Activated naive CD8-positive, alpha-beta T cell treated with anti-CD3 and anti-CD28 coated beads, Interleukin-2, amount 10 ng/mL, durations not matched to agents 7 days and 5 days (primary cell): Measurements from ENCODE around the gene SLC6A16. TPM values are rescaled to one million over a fixed set of nuclear protein-coding genes. Genes with fewer than 3 reads are reported as not detected.
"Not testable (repeated sequence)": the region's sequence is repeated elsewhere in the genome, so short reads cannot be mapped to it uniquely, and the experiment has no call there.

Experiments
- ATAC-seq: fragments of 150-1000 bp; cut with Tn5 transposase; one replicate; pipeline ENCODE4 v1.10.0; 2021; ENCODE audit warnings: low read depth, moderate library complexity
- POLR2A ChIA-PET: fragments of 350-600 bp; sonication (Branson Sonifier 250); formaldehyde crosslinking; loops from one replicate; lab custom pipeline; 2021; ENCODE audit warnings: antibody characterized with exemption; lab: Charles Lee
- DNase-seq: peaks from one replicate; pipeline ENCODE4 v3.0.0; 2021
- H3K27ac Mint-ChIP-seq: one replicate; pipeline ENCODE4 v1.8.0; 2022; ENCODE audit warnings: mild to moderate bottlenecking, mixed read lengths
- H3K27me3 Mint-ChIP-seq: one replicate; pipeline ENCODE4 v1.8.0; 2022; ENCODE audit warnings: mild to moderate bottlenecking, moderate library complexity, mixed read lengths
- H3K36me3 Mint-ChIP-seq: one replicate; pipeline ENCODE4 v1.8.0; 2021; ENCODE audit warnings: mild to moderate bottlenecking, mixed read lengths
- H3K4me1 Mint-ChIP-seq: one replicate; pipeline ENCODE4 v1.8.0; 2021; ENCODE audit warnings: mixed read lengths
- H3K4me3 Mint-ChIP-seq: one replicate; pipeline ENCODE4 v1.8.0; 2022; ENCODE audit warnings: mild to moderate bottlenecking, moderate library complexity, mixed read lengths
- H3K9me3 Mint-ChIP-seq: one replicate; pipeline ENCODE4 v1.8.0; 2021; ENCODE audit warnings: mixed read lengths
- total RNA-seq, 2 experiments: library from RNA; stranded (reverse); gene quantifications; one replicate each; pipeline ENCODE4 v1.2.3, GENCODE V29; 2021

The SLC6A16 gene
- total RNA-seq = 1 to 10 TPM; 3.7 to 5.1 TPM

GRCh38 chr19:49324801-49325576, at the start of gene SLC6A16:
Gene SLC6A16, minus strand, starts transcription at chr19:49325191. Its CDS starts 13,844 bp downstream, at chr19:49311347.
- Mint-ChIP-seq H3K27me3 (no peaks in the 10 kb centered on the region), H3K36me3 (peaks cover 35% of the 10 kb centered on the region), H3K27ac (no peak within 1 kb of the TSS), H3K4me1 (peaks cover 20% of the 10 kb centered on the region), H3K4me3 (no peak within 1 kb of the TSS), H3K9me3 (peaks cover 5% of the 10 kb centered on the region)
- no peak for ATAC-seq
- POLR2A ChIA-PET = no interaction called here
- no peak for DNase-seq

- H3K9me3 Mint-ChIP-seq, ATAC-seq, POLR2A ChIA-PET, H3K36me3 Mint-ChIP-seq, DNase-seq, H3K27ac Mint-ChIP-seq, H3K4me3 Mint-ChIP-seq, H3K4me1 Mint-ChIP-seq: not testable (repeated sequence)
- H3K27me3 Mint-ChIP-seq = peaks cover 14% of the 10 kb centered on the region
Measured at GRCh38 chr19:49373174-49373573, 48.2 kb upstream of the SLC6A16 start.

GRCh38 chr19:49371184-49371583, 46.2 kb upstream of the SLC6A16 start:
- peaks cover 4% of the 10 kb centered on the region for H3K9me3 Mint-ChIP-seq
- H3K36me3 Mint-ChIP-seq = no peaks in the 10 kb centered on the region
- H3K4me1 Mint-ChIP-seq = no peaks in the 10 kb centered on the region
- no peak overlapping the region for H3K4me3 Mint-ChIP-seq
- DNase-seq (no peak), ATAC-seq (no peak)
- H3K27me3 Mint-ChIP-seq = peaks cover 13% of the 10 kb centered on the region
- no peak overlapping the region for H3K27ac Mint-ChIP-seq
- POLR2A ChIA-PET = no interaction called here

- Mint-ChIP-seq H3K9me3 (peaks cover 4% of the 10 kb centered on the region), H3K27me3 (peaks cover 24% of the 10 kb centered on the region), H3K36me3 (no peaks in the 10 kb centered on the region), H3K27ac (no peak overlapping the region), H3K4me3 (no peak overlapping the region), H3K4me1 (no peaks in the 10 kb centered on the region)
- ATAC-seq = no peak
- POLR2A ChIA-PET = no interaction called here
- no peak for DNase-seq
Measured at GRCh38 chr19:49368711-49369358, 43.8 kb upstream of the SLC6A16 start.

GRCh38 chr19:49366110-49366509, 41.1 kb upstream of the SLC6A16 start:
- POLR2A ChIA-PET = no interaction called here
- DNase-seq (no peak), ATAC-seq (no peak)
- peaks cover 31% of the 10 kb centered on the region for H3K27me3 Mint-ChIP-seq
- H3K4me3 Mint-ChIP-seq = no peak overlapping the region
- no peaks in the 10 kb centered on the region for H3K36me3 Mint-ChIP-seq
- H3K4me1 Mint-ChIP-seq = peaks cover 5% of the 10 kb centered on the region
- peaks cover 4% of the 10 kb centered on the region for H3K9me3 Mint-ChIP-seq
- no peak overlapping the region for H3K27ac Mint-ChIP-seq

- ATAC-seq (no peak), DNase-seq (no peak)
- POLR2A ChIA-PET = no interaction called here
- Mint-ChIP-seq H3K9me3 (no peaks in the 10 kb centered on the region), H3K27me3 (peaks cover 42% of the 10 kb centered on the region), H3K36me3 (no peaks in the 10 kb centered on the region), H3K4me1 (peaks cover 11% of the 10 kb centered on the region), H3K27ac (no peak overlapping the region), H3K4me3 (no peak overlapping the region)
Measured at GRCh38 chr19:49364083-49364737, 39.2 kb upstream of the SLC6A16 start.

- Mint-ChIP-seq H3K4me1 (peaks cover 11% of the 10 kb centered on the region), H3K36me3 (no peaks in the 10 kb centered on the region), H3K27me3 (peaks cover 41% of the 10 kb centered on the region), H3K27ac (no peak within 1 kb of the TSS), H3K4me3 (no peak within 1 kb of the TSS), H3K9me3 (no peaks in the 10 kb centered on the region)
- POLR2A ChIA-PET = no interaction called here
- DNase-seq = peak; percentile 83
- ATAC-seq = peak; percentile 73
Measured at GRCh38 chr19:49363268-49364082, 38.5 kb upstream of the SLC6A16 start, which contains the start of gene DKKL1. Gene DKKL1, plus strand, starts transcription at chr19:49363877. Its CDS starts 122 bp downstream, at chr19:49363999.

GRCh38 chr19:49362929-49363267, 37.9 kb upstream of the SLC6A16 start:
- Mint-ChIP-seq H3K4me1 (peaks cover 11% of the 10 kb centered on the region), H3K27ac (no peak overlapping the region), H3K9me3 (no peaks in the 10 kb centered on the region), H3K4me3 (no peak overlapping the region), H3K27me3 (peaks cover 41% of the 10 kb centered on the region), H3K36me3 (no peaks in the 10 kb centered on the region)
- POLR2A ChIA-PET = no interaction called here
- ATAC-seq (no peak), DNase-seq (no peak)

DNA sequence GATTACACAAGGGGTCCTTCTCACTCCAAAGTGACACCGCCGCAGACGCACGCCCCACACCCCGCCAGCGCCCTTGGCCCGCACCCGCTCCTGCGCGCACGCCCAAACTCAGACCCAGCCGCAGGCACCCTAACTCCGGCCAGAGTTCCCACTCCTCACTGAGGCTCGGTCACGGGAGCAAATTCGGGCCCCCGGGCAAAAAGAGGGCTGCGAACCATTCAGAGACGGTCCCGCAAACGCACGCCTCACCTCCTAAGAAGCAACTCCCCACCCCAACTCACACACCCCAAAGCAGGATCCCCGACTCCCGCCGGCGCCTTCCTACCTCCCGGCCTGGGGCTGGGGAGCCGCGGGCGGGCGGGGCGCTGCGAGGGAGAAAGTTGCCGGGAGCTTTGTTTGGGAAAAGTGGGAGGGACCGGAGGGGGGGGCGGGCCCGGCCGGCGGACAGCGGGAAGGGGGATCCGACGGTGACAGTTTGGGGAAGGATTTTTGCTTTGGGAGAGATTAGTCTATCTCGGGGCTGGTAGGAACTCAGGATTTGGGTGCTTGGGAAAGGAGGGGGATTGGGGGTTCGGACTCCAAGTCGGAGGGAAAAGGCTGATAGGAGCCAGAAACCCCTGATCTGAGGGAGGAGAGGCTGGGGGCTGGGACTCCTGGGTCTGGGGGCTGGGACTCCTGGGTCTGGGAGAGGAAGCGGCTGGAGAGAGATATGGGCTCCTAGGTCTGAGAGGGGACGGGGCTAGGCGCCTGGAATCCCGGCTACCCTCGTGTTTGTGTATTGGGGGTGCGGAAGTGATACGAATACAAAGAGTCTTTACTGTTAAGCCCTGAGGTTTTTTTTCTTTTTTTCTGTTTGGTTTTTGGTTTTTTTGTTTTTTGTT, 37.3 kb upstream of the SLC6A16 start, which contains the start of gene TEAD2:
Gene TEAD2, minus strand, starts transcription at position 369 of the 881 bp plus-strand sequence. CDS start 2,341 bp downstream, outside the sequence.
- H3K4me1 Mint-ChIP-seq = peaks cover 11% of the 10 kb centered on the region
- POLR2A ChIA-PET = no interaction called here
- H3K9me3 Mint-ChIP-seq = no peaks in the 10 kb centered on the region
- no peaks in the 10 kb centered on the region for H3K36me3 Mint-ChIP-seq
- DNase-seq (no peak), ATAC-seq (no peak)
- H3K4me3 Mint-ChIP-seq = peak within 1 kb of the TSS; percentile 18
- no peak within 1 kb of the TSS for H3K27ac Mint-ChIP-seq
- H3K27me3 Mint-ChIP-seq = peaks cover 43% of the 10 kb centered on the region

DNA sequence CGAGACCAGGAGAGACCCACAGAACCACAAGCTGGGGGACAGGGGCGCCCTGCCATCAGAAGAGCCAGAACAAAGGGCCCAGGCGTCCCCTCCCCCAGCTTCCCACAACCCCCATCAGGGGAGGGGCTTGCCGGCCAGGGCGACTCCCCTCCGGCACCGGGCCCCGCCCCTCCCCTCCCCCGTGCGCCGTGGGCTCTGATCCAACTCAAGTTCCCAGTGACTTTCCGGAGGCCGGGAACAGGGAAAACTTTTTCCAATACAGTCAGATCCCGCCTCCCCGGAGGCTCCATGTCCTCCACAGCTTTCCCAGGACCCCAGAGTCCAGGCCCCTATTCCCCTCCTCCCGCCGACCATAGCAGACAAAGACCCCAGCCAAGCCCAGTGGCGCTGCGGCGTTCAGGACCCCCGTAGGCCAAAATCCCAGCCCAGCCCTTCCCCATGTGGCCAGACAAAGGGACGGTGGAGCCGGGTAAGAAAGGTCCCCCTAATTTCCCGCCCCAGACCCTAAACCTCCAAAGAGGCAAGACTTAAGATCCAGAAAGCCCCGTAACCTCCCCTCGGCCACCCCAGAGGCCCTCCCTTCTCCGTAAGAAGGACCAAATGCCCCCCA, 36.6 kb upstream of the SLC6A16 start:
- Mint-ChIP-seq H3K36me3 (no peaks in the 10 kb centered on the region), H3K27me3 (peaks cover 49% of the 10 kb centered on the region), H3K27ac (no peak overlapping the region), H3K4me1 (peaks cover 12% of the 10 kb centered on the region), H3K9me3 (no peaks in the 10 kb centered on the region), H3K4me3 (no peak overlapping the region)
- ATAC-seq (no peak), DNase-seq (no peak)
- POLR2A ChIA-PET = no interaction called here

GRCh38 chr19:49359851-49360820, 35.1 kb upstream of the SLC6A16 start:
- Mint-ChIP-seq H3K4me3 (no peak overlapping the region), H3K27me3 (peaks cover 49% of the 10 kb centered on the region), H3K27ac (no peak overlapping the region), H3K9me3 (no peaks in the 10 kb centered on the region), H3K4me1 (peaks cover 19% of the 10 kb centered on the region), H3K36me3 (no peaks in the 10 kb centered on the region)
- ATAC-seq (no peak), DNase-seq (no peak)
- POLR2A ChIA-PET = no interaction called here
